Measurements from ENCODE around the gene PLEKHH1. TPM values are rescaled to one million over a fixed set of nuclear protein-coding genes. Genes with fewer than 3 reads are reported as not detected.

Gene PLEKHH1
- total RNA-seq, 1 donor from 2014 or later, result 0.20 TPM

GRCh38 chr14:67532606-67532997 is 488 bp upstream of the PLEKHH1 start:
- Mint-ChIP-seq H3K27ac (no peak overlapping the region), H3K4me1 (peaks cover 5% of the 10 kb centered on the region), H3K9me3 (no peaks in the 10 kb centered on the region), H3K36me3 (ENCODE audit: low read depth) (no peaks in the 10 kb centered on the region), H3K27me3 (peaks cover 38% of the 10 kb centered on the region), H3K4me3 (peak overlapping the region; percentile 64)
- CTCF ChIA-PET, result interaction anchor here (1.0 to 1.4 kb wide), 4 partner anchors 38 to 105 kb away, joined by 3 to 5 read pairs (median 4); no protein-coding TSS in a partner anchor
- intact Hi-C loops (cut with micrococcal nuclease), result no loop called here
- no peak for TF ChIP-seq CTCF (IDR thresholded peaks at IDR 0.05)
- DNase-seq (no peak), ATAC-seq (ENCODE audit: low read depth) (no peak)
- POLR2A ChIA-PET, result interaction anchor here (0.6 kb wide), 1 partner anchor 66 kb away, joined by 3 read pairs; no protein-coding TSS in a partner anchor

GRCh38 chr14:67533754-67534085 is 630 bp downstream of the PLEKHH1 start:
- Mint-ChIP-seq H3K27ac (no peak overlapping the region), H3K4me3 (peak overlapping the region; percentile 79), H3K36me3 (ENCODE audit: low read depth) (no peaks in the 10 kb centered on the region), H3K9me3 (no peaks in the 10 kb centered on the region), H3K4me1 (peaks cover 5% of the 10 kb centered on the region), H3K27me3 (peaks cover 30% of the 10 kb centered on the region)
- DNase-seq, result no peak
- ATAC-seq (ENCODE audit: low read depth), result no peak
- TF ChIP-seq CTCF (IDR thresholded peaks at IDR 0.05), result no peak
- intact Hi-C loops (cut with micrococcal nuclease), result loop anchor here (1.0 kb wide), 1 partner anchor 106 kb away; no protein-coding TSS in a partner anchor
- ChIA-PET CTCF (interaction anchor here (1.0 to 1.4 kb wide), 3 partner anchors 37 to 106 kb away, joined by 3 to 5 read pairs (median 4); no protein-coding TSS in a partner anchor), POLR2A (interaction anchor here (1.3 kb wide), 1 partner anchor 19 kb away, joined by 4 read pairs; no protein-coding TSS in a partner anchor)

GRCh38 chr14:67536087-67536486 is 3.0 kb downstream of the PLEKHH1 start:
- TF ChIP-seq CTCF (IDR thresholded peaks at IDR 0.05), result no peak
- ChIA-PET POLR2A (no interaction called here), CTCF (interaction anchor here (2.4 kb wide), 1 partner anchor 35 kb away, joined by 6 read pairs; no protein-coding TSS in a partner anchor)
- peaks cover 5% of the 10 kb centered on the region for H3K4me1 Mint-ChIP-seq
- H3K9me3 Mint-ChIP-seq, result no peaks in the 10 kb centered on the region
- no peaks in the 10 kb centered on the region for H3K36me3 Mint-ChIP-seq (ENCODE audit: low read depth)
- H3K4me3 Mint-ChIP-seq, result no peak overlapping the region
- no peak overlapping the region for H3K27ac Mint-ChIP-seq
- no peak for DNase-seq
- no peak for ATAC-seq (ENCODE audit: low read depth)
- intact Hi-C loops (cut with micrococcal nuclease), result no loop called here
- H3K27me3 Mint-ChIP-seq, result peaks cover 22% of the 10 kb centered on the region

- Mint-ChIP-seq H3K27me3 (peaks cover 28% of the 10 kb centered on the region), H3K4me1 (peaks cover 9% of the 10 kb centered on the region), H3K36me3 (ENCODE audit: low read depth) (no peaks in the 10 kb centered on the region), H3K27ac (no peak overlapping the region), H3K4me3 (no peak overlapping the region), H3K9me3 (no peaks in the 10 kb centered on the region)
- ChIA-PET CTCF (interaction anchor here (1.0 to 1.2 kb wide), 3 partner anchors 11 to 110 kb away, joined by 3 read pairs; no protein-coding TSS in a partner anchor), POLR2A (no interaction called here)
- intact Hi-C loops (cut with micrococcal nuclease), result no loop called here
- ATAC-seq (ENCODE audit: low read depth), result no peak
- no peak for TF ChIP-seq CTCF (IDR thresholded peaks at IDR 0.05)
- DNase-seq, result no peak
Observed at GRCh38 chr14:67537736-67538135, 4.6 kb downstream of the PLEKHH1 start.

GRCh38 chr14:67538501-67538900 is 5.4 kb downstream of the PLEKHH1 start:
- Mint-ChIP-seq H3K4me1 (peaks cover 9% of the 10 kb centered on the region), H3K27ac (no peak overlapping the region), H3K9me3 (no peaks in the 10 kb centered on the region), H3K36me3 (ENCODE audit: low read depth) (no peaks in the 10 kb centered on the region), H3K27me3 (peaks cover 35% of the 10 kb centered on the region), H3K4me3 (no peak overlapping the region)
- no peak for ATAC-seq (ENCODE audit: low read depth)
- DNase-seq, result no peak
- ChIA-PET POLR2A (interaction anchor here (0.6 to 1.2 kb wide), 2 partner anchors 12 to 1668 kb away, joined by 3 to 16 read pairs; no protein-coding TSS in a partner anchor), CTCF (interaction anchor here (1.0 to 1.8 kb wide), 3 partner anchors 46 to 111 kb away, joined by 3 read pairs; no protein-coding TSS in a partner anchor)
- intact Hi-C loops (cut with micrococcal nuclease), result no loop called here
- no peak for TF ChIP-seq CTCF (IDR thresholded peaks at IDR 0.05)
